Omental fat pad (tissue), 4 donors: ENCODE measurements around the gene CELF2. TPM values are rescaled to one million over a fixed set of nuclear protein-coding genes. Genes with fewer than 3 reads are reported as not detected.

Experiments used
- ATAC-seq: fragments of 150-250 bp; one replicate; pipeline ENCODE4 v1.9.1; 2016; ENCODE audit warnings: mild to moderate bottlenecking, moderate library complexity; ENCODE audit not compliant: low FRiP score
- DNase-seq: peaks from one replicate; pipeline ENCODE4 v3.0.0-alpha.2; 2019; ENCODE audit warnings: low spot score
- CTCF ChIP-seq, 3 donors: fragments of 450-650 bp; IDR thresholded peaks; one replicate each; pipeline ENCODE4 v1.5.1; 2016 to 2017; ENCODE audit warnings: antibody characterized with exemption in 3 of 3, mild to moderate bottlenecking in 3 of 3, moderate library complexity in 2 of 3
- total RNA-seq, 4 donors: library from RNA; depleted of rRNA; stranded (reverse); fragments of >200 nt; gene quantifications; one replicate each; pipeline ENCODE4 v1.1.0, GENCODE V29; 2016

CELF2 gene
- total RNA-seq = 100 to 1,000 TPM in 3 of 4 donors, 10 to 100 TPM in 1; 81.7 to 116 (median 104) TPM

GRCh38 chr10:11017570-11018431, at the start of gene CELF2:
CELF2 (plus strand) TSS chr10:11017872; CDS start chr10:11018090, 218 bp downstream.
- DNase-seq = no peak
- no peak for TF ChIP-seq CTCF (IDR thresholded peaks at IDR 0.05)
- peak; percentile 70 for ATAC-seq

- no peak for ATAC-seq
- no peak for DNase-seq
- no peak for TF ChIP-seq CTCF (IDR thresholded peaks at IDR 0.05)
Measured at GRCh38 chr10:10968257-10968588, 49.4 kb upstream of the CELF2 start.

- ATAC-seq = no peak
- DNase-seq = no peak
- TF ChIP-seq CTCF (IDR thresholded peaks at IDR 0.05) = no peak
Measured at GRCh38 chr10:10973310-10973709, 44.4 kb upstream of the CELF2 start.

- ATAC-seq = peak; percentile 24
- DNase-seq = no peak
- TF ChIP-seq CTCF (IDR thresholded peaks at IDR 0.05) = no peak
Measured at GRCh38 chr10:10975647-10976046, 42.0 kb upstream of the CELF2 start.

GRCh38 chr10:10976652-10977051, 41.0 kb upstream of the CELF2 start:
- ATAC-seq (no peak), DNase-seq (no peak)
- no peak for TF ChIP-seq CTCF (IDR thresholded peaks at IDR 0.05)

GRCh38 chr10:10977226-10977956, 40.3 kb upstream of the CELF2 start:
- TF ChIP-seq CTCF (IDR thresholded peaks at IDR 0.05) = no peak
- no peak for DNase-seq
- peak; percentile 53 for ATAC-seq
